ENCODE results near the gene UBTF. TPM values are rescaled to one million over a fixed set of nuclear protein-coding genes. Genes with fewer than 3 reads are reported as not detected.

UBTF gene
- total RNA-seq, 4 donors from 2014 or later: 65.7 to 71.9 (median 69.3) TPM

GRCh38 chr17:44174427-44174826 is 45.0 kb downstream of the UBTF start:
- no peak for DNase-seq (ENCODE audit: low spot score in 2 of 2)
- Histone ChIP-seq H3K9me3 (no peaks in the 10 kb centered on the region), H3K27me3 (no peaks in the 10 kb centered on the region), H3K4me3 (no peak overlapping the region), H3K27ac (no peak overlapping the region), H3K36me3 (peaks cover 0 to 40% (median 0%) of the 10 kb centered on the region in 3 donors), H3K4me1 (peaks cover 0 to 12% (median 2%) of the 10 kb centered on the region in 4 donors)
- WGBS, 2 donors: 100% methylated on average over 2 of the region's 2 CpGs
- TF ChIP-seq CTCF (IDR thresholded peaks at IDR 0.05) (no peak), POLR2A (IDR thresholded peaks at IDR 0.05) (no peak), EP300 (IDR thresholded peaks at IDR 0.05) (no peak)

GRCh38 chr17:44171931-44172455 is 47.5 kb downstream of the UBTF start:
- Histone ChIP-seq H3K4me3 (no peak overlapping the region), H3K4me1 (peaks cover 0 to 21% (median 4%) of the 10 kb centered on the region in 4 donors), H3K27ac (no peak overlapping the region), H3K27me3 (no peaks in the 10 kb centered on the region), H3K36me3 (peaks cover 0 to 15% (median 0%) of the 10 kb centered on the region in 3 donors), H3K9me3 (no peaks in the 10 kb centered on the region)
- DNase-seq (ENCODE audit: low spot score in 2 of 2): no peak
- 72 to 75% methylated on average over 10 to 17 of the region's 17 CpGs for WGBS, 2 donors
- TF ChIP-seq EP300 (IDR thresholded peaks at IDR 0.05): no peak
- TF ChIP-seq POLR2A (IDR thresholded peaks at IDR 0.05): no peak
- TF ChIP-seq CTCF (IDR thresholded peaks at IDR 0.05): no peak

- TF ChIP-seq EP300 (IDR thresholded peaks at IDR 0.05) (no peak), CTCF (IDR thresholded peaks at IDR 0.05) (no peak), POLR2A (IDR thresholded peaks at IDR 0.05) (no peak)
- peak within 1 kb of the TSS in 1 of 4 donors; percentile 44 for H3K27ac ChIP-seq
- H3K4me3 ChIP-seq: peak within 1 kb of the TSS in 1 of 4 donors; percentile 15
- H3K27me3 ChIP-seq: no peaks in the 10 kb centered on the region
- peaks cover 0 to 21% (median 4%) of the 10 kb centered on the region in 4 donors for H3K4me1 ChIP-seq
- no peak for DNase-seq (ENCODE audit: low spot score in 2 of 2)
- 11 to 29% methylated on average over 17 to 18 of the region's 21 CpGs for WGBS, 2 donors
- H3K9me3 ChIP-seq: no peaks in the 10 kb centered on the region
- H3K36me3 ChIP-seq: peaks cover 0 to 2% (median 0%) of the 10 kb centered on the region in 3 donors
Measured at GRCh38 chr17:44170499-44171201, 48.8 kb downstream of the UBTF start, which contains the start of gene ASB16. Gene ASB16 (plus strand): TSS chr17:44170704. CDS start chr17:44170790, 86 bp downstream.

GRCh38 chr17:44170135-44170498 is 49.4 kb downstream of the UBTF start:
- H3K27ac ChIP-seq: peak overlapping the region in 1 of 4 donors; percentile 44
- peaks cover 0 to 21% (median 4%) of the 10 kb centered on the region in 4 donors for H3K4me1 ChIP-seq
- TF ChIP-seq CTCF (IDR thresholded peaks at IDR 0.05) (no peak), EP300 (IDR thresholded peaks at IDR 0.05) (no peak), POLR2A (IDR thresholded peaks at IDR 0.05) (no peak)
- no peaks in the 10 kb centered on the region for H3K9me3 ChIP-seq
- H3K36me3 ChIP-seq: no peaks in the 10 kb centered on the region
- no peak overlapping the region for H3K4me3 ChIP-seq
- H3K27me3 ChIP-seq: no peaks in the 10 kb centered on the region
- 48 to 61% methylated on average over 4 to 5 of the region's 5 CpGs for WGBS, 2 donors
- DNase-seq (ENCODE audit: low spot score in 2 of 2): no peak

GRCh38 chr17:44167181-44167861 is 52.2 kb downstream of the UBTF start:
- DNase-seq (ENCODE audit: low spot score in 2 of 2): no peak
- TF ChIP-seq POLR2A (IDR thresholded peaks at IDR 0.05) (no peak), EP300 (IDR thresholded peaks at IDR 0.05) (no peak), CTCF (IDR thresholded peaks at IDR 0.05) (no peak)
- Histone ChIP-seq H3K4me1 (peaks cover 0 to 21% (median 4%) of the 10 kb centered on the region in 4 donors), H3K27ac (no peak overlapping the region), H3K36me3 (no peaks in the 10 kb centered on the region), H3K4me3 (no peak overlapping the region), H3K27me3 (no peaks in the 10 kb centered on the region), H3K9me3 (no peaks in the 10 kb centered on the region)
- WGBS, 2 donors: 82 to 85% methylated on average over 6 to 7 of the region's 7 CpGs
